Measurements from ENCODE around the gene SPHK1.
A peak's percentile ranks its signal among the peaks of the same experiment; 100 is the strongest.

The SPHK1 gene

DNA sequence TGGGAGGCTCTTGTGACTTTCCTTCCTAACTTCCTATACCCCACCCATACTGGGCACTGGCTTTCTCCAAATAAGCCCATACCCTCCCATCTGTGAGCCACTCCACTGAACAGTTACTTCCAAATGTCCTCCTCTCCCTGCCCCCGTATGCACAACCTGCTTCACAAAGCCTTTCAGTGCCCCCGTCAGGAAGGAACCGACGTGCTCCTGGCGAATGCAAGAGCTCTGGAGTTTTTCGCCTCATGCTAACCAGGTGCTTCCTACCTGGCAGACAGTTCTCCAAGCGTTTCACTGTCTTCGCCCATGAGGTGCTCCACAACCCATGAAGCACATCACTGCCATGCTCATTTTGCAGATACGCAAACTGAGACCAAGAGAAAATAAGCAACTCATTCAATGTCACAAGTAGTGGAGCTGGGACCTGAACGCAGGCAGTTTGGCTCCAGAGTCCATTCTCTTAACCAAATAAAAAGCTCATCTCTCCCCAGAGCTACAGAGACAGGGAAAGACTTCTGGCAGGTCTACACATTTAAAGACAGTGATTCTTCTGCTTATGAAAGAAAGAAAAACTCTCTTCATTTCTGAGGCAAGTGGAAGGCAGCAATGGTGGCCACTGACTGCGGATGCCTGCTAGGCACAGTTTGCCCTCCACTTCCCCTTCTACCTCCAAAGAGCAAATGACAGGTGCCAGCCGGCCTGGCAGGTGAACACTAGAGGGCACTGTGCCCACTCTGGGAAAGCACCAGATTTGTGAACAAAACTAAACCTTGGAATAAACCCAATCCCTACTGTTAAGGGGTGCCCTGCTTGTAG lies 23.8 kb downstream of the SPHK1 start:
- DNase-seq = peak; percentile 77

DNA sequence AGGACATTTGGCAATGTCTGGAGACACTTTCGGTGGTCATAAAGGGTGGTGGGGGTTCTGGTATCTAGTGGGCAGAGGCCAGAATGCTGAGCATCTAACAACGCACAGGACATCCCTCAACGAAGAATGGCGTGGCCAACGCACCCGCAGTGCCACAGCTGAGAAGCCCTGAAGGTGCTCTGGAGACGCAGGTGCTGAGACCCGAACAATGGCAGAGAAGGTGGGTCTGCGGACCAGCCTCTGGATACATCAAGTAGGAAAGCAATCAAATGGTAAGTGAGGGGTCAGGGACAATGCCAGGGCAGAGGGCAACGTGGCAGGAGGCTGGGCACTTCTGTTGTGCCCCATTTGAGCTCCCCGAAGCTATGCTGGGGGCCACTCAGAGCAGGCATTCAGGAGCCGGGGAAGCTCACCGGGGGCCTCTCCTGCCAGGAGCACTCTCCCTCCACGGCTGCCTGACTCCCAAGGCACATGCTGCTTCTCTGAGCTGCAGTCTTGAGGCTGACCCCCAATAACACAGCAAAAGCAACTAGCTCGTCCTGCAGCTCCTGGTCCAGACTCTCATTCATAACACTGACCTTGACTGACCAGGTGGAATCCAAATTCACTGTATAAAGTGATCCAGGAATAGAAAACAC lies 26.0 kb downstream of the SPHK1 start:
- no peak for DNase-seq

DNA sequence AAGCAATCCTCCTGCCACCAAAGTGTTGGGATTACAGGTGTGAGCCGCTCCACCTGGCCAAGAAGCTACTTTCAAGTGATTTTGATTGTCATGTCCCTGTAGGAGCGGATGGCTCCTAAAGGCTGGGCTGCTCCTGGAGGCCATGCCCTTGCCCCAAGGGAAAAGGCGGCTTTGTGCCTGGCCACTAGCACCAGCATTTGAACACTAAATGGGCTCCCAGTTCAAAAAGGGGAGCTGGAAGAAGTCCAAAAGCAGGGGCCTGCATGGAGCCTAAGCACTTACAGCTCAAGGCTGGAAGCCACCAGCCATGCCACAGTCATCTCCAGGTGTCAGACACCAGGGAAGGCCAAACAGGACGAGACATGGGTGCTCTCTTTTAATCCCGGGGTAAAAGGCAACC lies 26.8 kb downstream of the SPHK1 start:
- no peak for DNase-seq

DNA sequence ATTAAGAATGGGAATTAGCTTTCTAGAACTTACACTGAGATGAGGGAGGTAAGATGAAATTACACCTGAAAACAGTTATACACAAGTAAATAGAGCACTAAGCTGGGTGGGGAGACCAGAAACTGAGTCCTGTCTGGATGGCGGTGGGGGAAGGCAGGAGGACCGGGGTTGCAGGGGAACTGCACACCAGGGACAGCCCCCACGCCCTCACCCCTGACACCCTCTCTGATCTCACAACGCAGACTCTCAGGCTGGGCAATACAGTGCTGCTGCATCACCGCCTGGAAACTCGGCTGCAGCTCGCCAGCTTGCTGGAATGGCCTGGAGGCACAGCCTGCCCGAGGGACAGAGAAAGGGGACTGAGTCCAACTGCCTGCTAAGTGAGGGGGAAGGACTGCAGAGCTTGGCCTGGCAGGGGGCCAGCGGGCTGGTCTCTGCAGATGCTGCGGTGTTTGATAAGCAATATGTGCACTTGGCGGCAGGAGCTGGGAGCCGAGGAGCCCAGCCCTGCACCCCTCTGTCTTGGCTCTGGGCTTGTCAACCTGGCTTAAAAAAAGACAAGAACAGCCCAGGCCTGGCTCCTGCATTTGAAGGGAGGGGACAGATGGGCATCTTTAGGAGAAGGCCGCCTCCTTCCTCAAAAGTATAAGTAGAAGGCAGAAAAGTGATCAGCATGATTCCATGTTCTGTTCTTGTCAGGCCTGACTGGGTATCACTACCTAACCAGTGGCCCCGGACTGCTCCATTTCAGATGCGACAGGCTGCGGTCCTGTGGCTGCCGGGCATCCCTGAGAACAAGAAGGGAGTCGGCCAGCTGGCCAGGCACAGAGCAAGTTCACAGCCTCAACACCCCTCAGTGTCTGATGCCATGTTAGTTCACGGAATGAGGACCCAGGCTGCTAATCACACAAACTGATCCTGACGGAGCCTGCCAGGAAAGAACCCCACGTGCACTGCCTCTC lies 30.2 kb downstream of the SPHK1 start:
- DNase-seq = no peak

DNA sequence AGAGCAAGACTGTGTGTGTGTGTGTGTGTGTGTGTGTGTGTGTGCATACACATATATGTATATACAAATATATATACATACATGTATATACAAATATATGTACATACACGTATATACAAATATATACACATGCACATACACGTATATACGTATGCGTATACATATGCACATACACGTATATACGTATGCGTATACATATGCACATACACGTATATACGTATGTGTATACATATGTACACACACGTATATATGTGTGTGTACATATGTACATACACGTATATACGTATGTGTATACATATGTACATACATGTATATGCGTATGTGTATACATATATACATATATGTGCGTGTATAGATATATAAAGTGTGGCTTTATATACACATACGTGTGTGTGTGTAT lies 31.4 kb downstream of the SPHK1 start:
- no peak for DNase-seq

DNA sequence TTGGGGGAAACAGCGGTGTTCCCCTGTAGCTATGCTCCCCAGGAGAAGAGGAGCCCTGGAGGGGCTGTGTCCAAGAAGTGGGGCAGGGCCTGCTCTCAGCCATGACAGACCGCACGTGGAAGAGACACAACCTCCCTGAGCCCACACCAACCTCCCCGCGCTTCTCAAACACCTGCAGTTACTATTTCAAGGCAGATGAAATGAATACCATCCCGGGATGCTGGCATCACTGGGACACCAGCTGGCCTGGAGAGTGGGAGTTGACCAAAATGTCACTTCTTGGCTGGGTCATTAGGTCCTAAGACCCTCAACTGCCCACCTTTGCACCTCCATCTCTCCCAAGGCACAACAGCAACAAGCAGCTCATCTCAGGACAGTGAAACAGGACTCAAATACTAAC lies 32.0 kb downstream of the SPHK1 start:
- DNase-seq = no peak

DNA sequence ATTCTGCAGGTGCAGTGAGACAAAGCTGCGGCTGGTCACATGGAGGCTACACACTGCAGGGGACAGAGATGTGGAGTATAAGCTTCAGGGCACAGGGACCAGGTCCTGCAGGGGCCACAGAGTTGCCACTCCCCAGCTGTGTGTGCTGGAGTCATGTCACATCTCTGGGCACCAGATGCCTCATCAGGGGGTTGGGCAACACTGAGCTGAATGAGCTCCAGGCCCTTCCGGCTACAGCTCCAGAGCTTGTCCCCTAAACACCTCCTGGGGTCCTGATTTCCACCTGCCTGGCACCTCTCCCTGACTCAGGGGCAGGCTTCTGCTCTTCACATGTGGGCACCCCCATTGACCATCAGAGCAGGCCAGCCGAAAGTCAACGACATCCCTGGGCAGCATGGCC lies 32.5 kb downstream of the SPHK1 start:
- DNase-seq = no peak

DNA sequence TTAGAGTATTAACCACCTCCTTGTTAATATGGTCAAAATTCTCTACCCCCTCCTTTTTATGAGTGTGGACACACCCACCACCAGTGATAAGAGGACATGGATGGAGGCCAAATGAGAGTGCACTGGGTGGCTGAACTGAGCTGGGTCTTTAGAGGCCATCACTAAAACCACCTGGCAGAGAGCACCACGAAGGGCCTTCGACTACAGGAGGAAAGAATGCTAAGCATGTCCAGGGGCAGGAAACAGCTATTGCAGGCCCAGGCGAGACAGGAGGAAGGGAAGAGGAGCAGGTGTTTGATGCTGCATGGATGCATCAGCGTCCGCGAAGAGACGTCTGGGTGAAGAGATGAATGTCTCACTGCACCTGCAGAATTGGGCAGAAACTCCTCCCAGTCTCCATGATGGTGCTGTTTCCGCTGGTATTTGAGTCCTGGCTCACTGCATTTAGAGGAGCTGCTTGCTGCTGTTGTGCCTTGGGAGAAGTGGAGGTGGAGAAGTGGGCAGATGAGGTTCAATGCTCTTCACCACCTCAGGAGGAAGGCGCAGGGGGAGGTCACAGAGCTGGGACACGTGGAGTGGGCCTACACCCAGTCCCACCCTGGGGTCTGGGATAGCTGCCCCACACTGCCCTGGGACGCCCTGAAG lies 33.2 kb downstream of the SPHK1 start:
- DNase-seq = no peak

DNA sequence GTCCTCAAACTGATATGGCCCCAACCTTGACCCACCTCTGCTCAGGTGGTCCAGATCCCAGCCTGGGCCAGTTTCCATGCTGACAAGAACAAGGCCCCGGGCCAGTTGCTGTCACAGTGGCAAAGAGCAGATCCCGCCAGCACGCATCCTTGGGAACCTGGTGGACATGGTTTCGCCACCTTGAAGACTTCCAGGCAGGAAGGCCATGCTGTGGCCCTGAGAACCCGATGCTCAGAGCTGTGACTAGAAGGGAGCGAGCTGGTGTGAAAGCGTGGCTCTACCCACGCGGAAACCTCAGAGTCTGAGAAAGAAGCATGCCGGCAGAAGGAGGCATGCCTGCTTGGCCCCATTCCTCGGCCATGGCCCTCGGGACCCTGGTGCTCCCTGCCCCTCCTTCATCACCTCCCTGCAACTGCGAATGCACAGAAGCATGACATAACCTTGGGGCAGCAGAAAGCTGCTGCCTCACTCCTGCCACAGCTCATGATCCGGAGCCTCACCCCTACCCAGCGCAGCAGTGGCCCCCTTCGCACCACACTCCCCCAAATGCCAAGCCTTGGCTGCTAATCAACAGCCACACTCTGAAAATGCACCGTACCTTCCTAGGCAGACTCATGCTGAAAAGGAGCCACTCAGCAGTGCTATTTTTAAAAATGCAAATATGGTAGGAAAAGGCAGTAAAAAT lies 35.3 kb downstream of the SPHK1 start:
- no peak for DNase-seq

DNA sequence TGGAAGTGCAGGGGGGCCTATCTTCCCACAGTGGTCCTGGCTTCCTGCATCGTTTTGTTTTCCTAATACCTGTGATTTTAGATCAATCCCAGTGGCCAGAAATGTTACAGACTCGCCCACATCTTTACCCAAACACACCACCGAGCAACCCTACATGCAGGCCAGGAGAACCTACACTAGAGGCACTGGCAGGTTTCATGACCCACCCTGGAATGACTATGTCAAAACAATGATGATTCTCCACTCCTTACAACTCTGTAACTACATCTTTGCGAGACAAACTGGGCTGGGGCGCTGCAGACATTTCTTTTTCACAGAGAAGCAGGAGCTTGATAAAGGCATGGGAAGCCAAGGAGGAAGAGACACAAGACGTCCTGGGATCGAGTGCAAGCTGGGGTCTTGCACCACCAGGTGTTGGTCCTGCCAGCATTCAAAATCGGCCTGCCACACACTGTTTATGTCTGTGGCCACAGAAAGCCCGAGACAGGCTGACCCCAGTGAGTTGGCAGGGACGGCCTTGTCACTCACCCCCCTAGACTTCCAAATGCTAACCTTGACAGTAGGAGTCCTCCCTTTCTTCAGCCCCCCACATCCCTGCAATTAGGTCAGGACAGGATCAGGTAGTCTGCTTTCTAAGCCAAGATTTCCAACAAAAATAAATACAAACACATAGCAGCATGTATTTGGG lies 36.1 kb downstream of the SPHK1 start:
- DNase-seq = no peak

DNA sequence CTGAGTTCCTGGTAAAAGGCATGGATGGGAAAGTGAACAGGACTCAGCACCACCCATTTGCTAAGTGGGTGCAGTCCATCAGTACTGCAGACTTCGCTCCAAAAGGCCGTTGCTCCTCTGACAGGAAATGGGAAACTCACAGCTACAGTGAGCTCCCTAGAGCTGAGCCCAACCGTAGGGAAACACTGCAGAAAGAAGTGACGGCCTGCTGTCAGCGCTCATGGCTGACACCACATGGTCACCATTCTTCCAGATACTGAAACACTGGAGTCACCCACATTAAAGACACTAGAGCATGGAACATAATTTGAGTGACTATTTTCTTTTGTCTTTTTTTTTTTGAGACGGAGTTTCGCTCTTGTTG lies 36.6 kb downstream of the SPHK1 start:
- DNase-seq = no peak

DNA sequence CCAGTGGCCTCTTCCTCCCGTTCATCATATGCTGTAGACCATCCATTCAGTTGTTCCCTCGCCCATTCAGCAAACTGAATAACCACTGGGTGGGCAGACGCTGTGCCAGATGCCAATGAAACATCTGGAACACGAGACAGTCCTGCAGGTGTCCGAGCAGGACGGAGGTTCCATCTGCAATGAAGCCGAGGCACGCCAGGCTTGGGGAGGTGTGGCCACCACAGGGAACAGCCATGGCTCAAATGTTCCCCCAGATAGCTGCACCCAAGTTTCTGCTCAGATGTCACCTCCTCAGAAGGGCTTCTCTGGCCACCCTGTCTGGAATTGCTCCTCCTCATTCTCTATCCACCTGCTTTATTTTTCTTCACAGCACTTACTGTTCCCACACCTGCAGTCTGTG lies 38.0 kb downstream of the SPHK1 start:
- DNase-seq = no peak

DNA sequence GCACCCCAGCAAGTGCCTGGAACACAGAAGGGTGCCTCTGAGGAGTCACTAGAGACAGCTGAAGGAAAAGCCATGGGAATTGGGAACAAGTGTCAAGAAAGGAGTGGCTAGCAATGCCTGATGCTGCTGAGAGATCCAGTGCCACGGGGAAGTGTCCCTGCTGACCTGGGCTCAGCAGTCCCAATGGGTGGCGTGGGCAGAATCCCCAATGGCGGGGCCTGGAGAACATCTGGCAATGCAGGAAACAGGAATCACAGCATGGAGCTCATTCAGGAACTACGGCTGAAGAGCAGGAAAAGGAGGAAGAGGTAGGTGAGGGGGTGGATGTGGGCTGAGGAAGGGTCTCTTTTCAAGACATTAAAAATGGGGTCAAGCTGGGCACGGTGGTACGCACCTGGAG lies 38.5 kb downstream of the SPHK1 start:
- DNase-seq = no peak

DNA sequence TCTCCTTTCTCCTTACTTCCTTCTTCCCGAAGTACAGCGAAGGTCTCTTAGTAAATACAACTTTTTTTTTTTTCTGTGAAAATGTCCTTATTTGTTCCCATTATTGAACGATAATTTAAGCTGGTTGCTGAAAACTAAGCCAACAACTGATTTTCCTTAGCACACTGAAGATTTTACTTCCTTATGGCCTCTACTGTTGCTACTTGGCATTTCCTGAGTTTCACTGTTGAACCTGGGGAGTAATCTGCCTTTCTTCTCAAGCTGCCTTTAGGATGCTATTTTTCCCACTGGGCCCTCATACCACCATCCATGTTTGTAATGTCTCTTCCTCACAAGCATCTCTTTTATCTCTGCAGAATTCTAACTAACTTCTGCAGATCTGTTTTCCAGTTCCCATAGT lies 42.4 kb downstream of the SPHK1 start:
- no peak for DNase-seq

DNA sequence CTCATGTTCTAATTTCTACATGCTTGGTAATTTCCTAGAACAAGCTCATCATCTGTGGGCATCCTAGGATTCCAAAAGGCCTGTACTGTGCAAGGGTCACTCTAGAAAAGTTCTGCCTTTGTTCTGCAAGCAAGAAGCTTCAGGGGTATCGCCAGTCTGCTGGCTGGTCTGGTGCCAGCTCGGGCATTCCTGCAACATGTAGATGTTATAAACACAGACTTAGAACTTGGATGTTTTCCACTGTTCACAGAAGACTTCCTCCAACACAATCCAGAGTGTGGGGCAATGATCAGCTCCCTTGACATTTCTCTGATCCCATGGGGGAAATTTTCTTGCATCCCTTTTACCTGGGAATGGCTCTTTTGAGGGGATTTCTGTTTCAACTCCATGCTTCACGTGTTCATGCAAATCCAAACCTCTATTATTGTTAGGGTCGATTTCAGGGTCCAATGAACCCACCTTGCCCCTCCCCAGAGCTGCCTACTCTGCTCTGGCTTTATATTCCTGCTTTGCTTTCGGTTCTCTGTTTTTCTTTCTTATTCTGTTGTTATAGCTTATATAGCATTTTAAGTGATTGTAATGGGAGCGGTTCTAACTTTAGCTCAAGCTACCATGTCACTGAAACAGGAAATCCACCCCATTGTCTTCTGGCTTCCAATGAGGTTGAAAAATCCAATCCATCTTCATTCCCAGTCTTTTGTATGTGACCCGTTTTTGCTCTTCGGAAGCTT lies 43.3 kb downstream of the SPHK1 start:
- DNase-seq = no peak

DNA sequence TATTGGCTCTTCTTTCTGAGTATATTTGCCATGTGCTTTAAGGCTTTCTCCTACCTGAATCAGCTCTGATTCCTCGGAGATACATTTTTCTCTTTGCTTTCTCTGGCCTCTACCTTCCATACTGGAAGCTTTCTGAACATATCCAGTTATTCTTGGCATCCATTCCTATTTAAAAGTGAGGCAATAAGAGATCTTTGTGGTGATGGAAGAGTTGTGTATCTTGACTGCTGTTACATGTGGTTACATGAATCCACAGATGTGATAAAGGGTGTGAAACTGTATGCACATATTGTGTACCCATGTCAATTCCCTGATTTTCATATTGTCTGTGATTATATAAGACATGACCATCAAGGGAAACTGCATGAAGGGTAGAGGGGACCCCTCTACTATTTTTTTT lies 44.1 kb downstream of the SPHK1 start:
- DNase-seq = no peak

DNA sequence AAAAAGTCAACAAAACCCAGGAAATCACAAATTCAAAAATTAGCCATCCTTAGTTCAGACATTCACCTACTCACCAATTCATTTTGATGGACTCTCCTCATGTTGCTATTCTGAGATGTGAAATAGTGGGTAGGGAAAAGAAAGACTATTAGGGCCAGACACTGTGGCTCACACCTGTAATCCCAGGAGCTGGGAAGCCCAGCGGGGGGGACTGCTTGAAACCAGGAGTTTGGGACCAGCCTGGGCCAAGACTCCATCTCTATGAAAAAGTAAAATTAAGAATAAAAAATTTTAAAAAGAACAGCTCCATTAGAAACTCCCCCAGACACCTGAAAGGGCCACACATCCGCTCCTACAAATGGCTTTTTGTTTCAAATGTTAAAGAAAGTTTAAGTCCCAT lies 47.1 kb downstream of the SPHK1 start:
- no peak for DNase-seq

DNA sequence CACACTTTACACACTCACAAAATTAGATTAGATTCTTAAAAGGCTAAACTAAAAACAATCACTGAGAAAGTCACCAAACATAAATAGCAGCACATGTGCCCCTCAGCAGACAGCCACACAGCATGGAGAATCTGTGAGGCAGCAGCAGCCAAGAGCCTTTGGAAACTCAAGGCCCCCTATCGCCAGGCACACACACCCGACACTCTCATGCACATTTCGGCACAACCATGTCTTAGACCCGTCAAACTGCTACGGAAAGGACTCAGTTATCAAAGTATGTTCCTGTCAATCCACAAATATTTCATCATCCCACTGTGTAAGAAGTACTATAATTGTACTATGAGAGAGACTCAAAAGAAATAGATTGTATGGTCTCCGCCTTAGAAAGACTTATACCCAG lies 47.6 kb downstream of the SPHK1 start:
- no peak for DNase-seq

DNA sequence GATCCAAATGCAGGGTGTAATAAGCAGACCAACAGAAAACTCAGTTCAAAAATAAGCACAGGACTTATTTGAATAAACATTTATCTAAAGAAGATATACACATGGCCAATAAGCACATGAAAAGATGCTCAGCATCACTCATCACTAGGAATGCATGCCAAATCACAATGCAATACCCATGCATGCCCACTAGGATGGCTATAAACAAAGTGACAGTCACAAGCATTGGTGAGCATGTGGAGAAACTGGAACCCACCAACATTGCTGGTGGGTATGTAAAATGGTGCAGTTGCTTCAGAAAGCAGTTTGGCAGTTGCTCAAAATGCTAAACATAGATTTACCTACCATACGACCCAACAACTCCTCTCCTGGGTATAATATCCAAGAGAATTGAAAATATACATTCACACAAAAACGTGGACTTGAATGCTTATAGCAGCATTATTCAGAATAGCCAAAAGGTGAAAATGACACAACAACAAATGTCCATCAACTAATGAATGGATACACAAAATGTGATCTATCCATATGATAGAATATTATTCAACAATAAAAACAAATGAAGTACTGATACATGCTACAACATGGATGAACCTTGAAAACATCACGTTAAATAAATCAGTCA lies 48.4 kb downstream of the SPHK1 start:
- DNase-seq = peak; percentile 9

DNA sequence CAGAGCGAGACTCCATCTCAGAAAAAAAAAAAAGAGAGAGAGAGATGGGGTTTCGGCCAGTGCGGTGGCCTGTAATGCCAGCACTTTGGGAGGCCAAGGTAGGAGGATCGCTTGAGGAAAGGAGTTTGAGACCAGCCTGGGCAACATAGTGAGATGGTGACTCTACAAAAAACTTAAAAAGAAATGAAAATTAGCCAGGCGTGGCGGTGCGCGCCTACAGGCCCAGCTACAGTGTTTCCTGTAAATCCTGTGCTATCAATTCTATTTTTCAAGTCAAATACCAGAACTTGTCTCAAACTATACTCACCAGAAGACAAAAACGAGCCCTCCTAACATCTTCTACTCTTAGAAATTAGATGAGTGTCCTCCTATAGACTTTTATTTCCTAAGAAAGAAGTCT lies 49.3 kb downstream of the SPHK1 start:
- DNase-seq = no peak

DNA sequence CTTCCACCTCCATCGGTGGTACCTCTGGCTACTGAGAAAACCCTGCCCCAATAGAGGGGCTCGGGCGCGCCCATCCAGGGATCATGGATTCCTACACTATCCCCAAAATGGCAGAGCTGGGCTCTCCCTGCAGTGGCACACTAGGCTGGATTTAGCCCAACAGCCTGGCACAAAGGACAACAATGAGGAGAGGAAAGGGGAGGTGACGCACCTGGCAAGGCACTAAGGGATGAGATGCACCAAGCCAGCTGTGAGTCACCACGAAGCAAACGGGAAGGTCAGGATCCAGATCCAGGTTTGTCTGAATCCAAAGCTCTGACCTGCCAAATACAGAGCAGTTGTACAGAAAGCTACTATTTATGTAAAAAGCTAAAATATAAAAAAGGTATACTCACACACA lies 50.5 kb downstream of the SPHK1 start:
- DNase-seq = no peak

Data from stimulated activated CD4-positive, alpha-beta T cell treated with anti-CD3 and anti-CD28 coated beads, Interleukin-15, amount 100 ng/mL, for 24 hours (primary cell).